MV-4-11 (cell line): ENCODE measurements around the gene LARGE1.
"Not testable (repeated sequence)": the region's sequence is repeated elsewhere in the genome, so short reads cannot be mapped to it uniquely, and the experiment has no call there.

Source experiments
- DNase-seq: peaks from one replicate; lab custom pipeline; 2025; lab: John Stamatoyannopoulos, UW

Gene LARGE1

GRCh38 chr22:33418484-33418883, 501.8 kb downstream of the LARGE1 start:
- no peak for DNase-seq

GRCh38 chr22:33415401-33415800, 504.9 kb downstream of the LARGE1 start:
- no peak for DNase-seq

- DNase-seq: no peak
Observed at GRCh38 chr22:33409079-33409478, 511.2 kb downstream of the LARGE1 start.

GRCh38 chr22:33405194-33405593, 515.1 kb downstream of the LARGE1 start:
- DNase-seq: no peak

- no peak for DNase-seq
Observed at GRCh38 chr22:33404723-33405122, 515.6 kb downstream of the LARGE1 start.

DNA sequence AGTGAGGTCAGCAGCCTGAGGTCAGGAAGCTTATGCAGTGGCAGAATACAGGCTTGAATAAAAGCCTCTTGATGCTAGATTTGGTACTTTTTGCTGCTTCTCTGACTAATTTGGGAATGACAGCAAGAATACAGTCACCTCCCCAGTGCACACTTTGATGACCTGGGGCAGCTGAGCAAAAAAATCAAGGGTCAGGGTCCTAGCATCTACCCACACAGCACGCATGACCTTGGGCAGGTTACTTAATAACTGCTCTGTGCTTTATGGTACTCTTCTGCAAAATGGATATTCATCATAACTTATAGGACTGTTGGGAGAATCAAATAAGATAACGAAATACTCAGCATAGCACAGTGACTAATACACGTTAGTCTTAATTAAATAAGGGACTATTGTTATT, 518.0 kb downstream of the LARGE1 start:
- DNase-seq: no peak

GRCh38 chr22:33401291-33401690, 519.0 kb downstream of the LARGE1 start:
- no peak for DNase-seq

DNA sequence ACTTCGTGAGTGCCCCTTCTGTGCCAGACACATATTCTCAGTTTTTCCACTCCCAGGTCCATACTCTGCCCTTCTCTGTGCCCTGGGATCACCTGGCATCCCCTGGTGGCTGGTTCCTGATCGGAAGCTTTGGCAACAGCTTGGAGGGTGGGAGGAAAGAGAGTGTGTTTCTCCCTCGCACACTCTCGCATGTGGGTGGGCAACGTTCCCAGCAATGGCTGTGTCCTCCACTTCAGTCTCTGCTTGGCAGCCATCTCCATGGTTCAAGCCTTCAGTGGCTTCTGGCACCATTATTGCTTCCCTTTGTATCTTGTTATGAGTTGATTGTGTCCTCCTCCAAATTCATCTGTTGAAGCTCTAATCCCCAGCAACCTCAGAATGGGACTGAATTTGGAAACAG, 519.4 kb downstream of the LARGE1 start:
- DNase-seq: no peak

GRCh38 chr22:33400061-33400840, 520.0 kb downstream of the LARGE1 start:
- no peak for DNase-seq

DNA sequence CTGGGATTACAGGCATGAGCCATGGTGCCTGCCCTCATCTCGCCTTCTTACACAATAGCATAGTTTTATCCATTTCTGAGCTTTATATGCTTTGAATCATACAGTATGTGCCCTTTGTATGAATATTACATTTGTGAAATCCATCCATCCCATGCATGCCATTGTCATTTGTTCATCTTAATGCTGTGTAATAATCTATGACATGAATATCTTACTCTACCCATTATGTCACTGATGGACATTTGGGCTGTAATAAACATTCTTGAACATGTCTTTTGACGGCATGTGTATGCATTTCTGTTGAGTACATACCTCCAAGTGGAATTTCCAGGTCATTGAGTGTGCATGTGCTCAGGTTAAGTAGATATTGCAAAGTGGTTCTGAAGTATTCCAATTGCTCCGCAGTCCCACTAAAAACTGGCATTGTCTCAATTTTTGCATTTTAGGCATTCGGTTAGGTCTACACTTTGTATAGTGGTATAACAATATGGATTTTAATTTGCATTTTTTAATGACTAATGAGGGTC, 522.8 kb downstream of the LARGE1 start:
- DNase-seq: no peak

DNA sequence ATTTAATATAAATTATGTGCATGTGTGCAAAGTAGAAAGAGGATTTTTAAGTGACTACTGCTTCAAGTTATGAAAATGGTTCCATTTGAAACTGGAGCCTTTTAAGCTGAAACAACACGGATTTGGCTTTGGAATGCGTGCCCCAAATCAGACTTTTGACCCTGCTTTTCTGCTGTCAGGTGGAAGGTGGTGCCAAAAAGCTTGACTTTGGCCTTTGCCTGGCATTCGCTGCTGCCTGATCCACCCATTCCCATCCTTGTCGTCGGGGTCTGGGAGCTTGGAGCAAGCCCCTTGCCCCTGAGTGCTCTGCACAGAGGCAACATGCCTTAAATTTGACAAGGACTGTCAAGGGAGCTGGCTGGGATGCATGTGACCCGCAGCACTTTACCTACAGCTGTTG, 526.8 kb downstream of the LARGE1 start:
- DNase-seq: no peak

DNA sequence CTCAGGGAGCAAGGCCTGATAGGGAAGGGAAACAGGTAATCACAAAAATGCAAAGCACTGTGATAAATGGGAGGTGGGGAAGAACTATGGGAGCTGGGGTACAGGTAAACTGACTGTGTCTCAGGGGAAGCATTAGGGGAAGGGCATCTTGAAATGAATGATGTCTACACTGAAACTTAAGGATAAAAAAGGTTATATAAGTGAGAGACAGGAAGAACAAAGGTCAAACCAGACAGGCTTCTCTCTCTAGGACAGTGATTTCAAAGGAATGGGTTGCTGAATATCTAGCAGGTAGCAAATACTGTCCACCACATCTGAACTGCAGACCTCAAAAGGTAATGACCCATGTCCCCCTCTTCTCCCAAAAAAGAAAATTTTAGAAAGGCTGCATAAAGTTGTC, 529.0 kb downstream of the LARGE1 start:
- no peak for DNase-seq

DNA sequence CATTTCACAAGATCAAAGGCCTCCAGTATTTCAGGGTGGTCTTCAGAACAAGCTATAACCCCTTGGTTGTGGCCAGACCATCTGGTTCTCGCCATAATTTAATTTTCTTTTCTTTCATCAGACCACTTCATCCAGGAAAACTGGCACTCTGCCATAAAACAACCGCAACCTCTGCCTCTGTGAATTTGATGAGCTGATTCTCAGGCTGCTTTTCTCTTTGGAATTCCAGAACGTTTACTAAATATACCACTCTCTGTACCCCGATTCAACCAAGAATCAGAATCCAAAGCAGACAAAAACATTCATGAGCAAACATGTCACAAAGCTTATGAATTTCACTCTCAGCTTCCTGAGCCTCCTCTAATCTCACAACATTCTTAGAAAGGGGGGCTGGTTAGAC, 530.3 kb downstream of the LARGE1 start:
- no peak for DNase-seq

DNA sequence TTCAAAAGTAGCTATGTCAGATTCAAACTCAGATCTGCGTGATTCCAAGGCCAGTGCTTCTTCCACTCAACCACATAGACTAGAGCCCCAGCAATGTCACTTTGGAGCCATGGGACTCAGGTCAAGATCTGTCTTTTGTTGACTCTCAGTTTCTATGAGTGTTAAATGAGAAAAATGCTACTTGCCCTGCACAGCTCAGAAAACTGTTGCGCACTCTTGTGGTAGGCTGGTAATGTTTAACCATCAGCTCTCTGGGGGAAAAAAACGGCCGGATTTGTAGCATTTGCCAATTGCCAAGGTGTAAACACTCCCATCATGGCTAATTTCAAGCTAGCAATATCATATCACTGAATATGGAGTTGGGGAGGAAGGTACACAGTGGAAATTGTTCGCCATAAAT, 534.0 kb downstream of the LARGE1 start:
- DNase-seq: no peak

- no peak for DNase-seq
Observed at GRCh38 chr22:33385611-33386010, 534.7 kb downstream of the LARGE1 start.

DNA sequence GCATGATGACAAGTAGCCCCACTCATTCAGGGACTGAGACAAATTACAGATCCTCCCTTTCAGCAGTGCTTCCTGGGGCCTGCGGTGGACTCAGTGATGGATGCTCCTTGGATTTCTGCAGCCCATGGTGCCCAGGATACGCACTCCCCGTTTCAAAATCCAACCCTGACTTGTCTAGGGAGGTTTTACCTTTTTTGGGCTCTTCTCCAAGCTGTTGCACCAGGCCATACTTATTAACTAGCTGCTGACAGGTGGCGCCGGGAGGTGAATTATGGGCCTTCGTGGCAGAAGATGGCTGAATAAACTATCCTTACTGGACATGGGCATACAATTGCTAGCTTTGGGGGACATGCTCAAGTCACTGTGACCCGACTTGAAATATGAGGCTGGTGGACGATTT, 537.8 kb downstream of the LARGE1 start:
- no peak for DNase-seq

- no peak for DNase-seq
Observed at GRCh38 chr22:33381531-33382406, 538.5 kb downstream of the LARGE1 start.

- DNase-seq: no peak
Observed at GRCh38 chr22:33380789-33381530, 539.3 kb downstream of the LARGE1 start.

DNA sequence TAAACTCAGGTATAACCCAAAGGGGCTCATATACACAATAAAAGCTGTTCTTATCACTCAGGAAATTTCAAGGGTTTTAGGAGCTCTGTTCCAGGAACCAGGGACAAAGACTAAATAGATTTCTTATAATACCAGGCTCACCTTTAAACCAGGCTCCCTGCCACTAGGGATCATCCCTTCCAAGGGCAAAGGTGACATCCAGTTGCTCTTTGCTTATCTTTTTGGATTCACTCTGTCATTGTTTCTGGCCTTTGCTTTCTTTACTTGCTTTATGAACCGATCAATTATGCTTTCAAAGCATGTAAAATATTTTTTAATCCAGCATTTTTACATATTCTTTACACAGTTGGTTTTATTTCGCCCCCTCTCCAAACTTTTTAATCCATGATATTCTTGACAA, 540.4 kb downstream of the LARGE1 start:
- DNase-seq: no peak

DNA sequence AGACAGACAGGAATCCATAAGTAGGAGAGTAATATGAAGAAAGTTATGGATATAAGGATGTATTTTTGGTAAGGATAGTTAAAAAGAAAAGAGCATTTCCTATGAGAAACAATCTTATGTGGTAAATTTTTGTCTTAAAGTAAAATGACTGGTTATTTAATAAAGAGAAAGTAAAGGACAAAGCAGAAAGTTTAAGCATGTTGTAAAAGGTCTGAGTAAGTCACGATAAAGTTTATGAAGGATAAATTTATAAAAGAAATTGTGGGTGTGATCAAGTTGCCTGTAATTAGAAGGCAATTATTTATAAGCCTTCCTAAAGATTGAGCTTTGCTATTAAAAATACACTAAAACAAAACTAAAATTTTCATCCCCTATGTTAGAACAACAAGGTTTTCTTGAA, 547.4 kb downstream of the LARGE1 start:
- no peak for DNase-seq

GRCh38 chr22:33363256-33363655, 557.0 kb downstream of the LARGE1 start:
- DNase-seq: not testable (repeated sequence)

DNA sequence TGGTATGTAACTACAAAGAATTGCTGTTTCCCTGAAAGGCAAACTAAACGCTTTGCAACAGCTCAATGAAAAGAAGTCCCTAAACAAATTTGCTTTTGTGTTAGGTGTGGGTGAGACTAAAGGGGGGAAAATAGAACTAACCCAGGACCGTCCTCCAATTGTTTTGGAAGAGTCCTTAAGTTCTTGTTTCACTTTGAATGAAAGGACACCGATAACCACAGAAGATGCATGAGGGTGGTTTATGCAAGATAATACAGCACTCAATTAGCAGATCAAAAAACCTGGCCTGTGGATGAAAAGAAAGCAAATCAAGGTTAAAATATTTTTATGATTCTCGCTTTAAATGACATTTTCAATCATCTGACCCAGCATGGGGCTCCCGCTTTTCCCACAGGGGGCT, 557.6 kb downstream of the LARGE1 start:
- DNase-seq: no peak
